ENCODE results near the gene GLYR1. TPM values are rescaled to one million over a fixed set of nuclear protein-coding genes. Genes with fewer than 3 reads are reported as not detected.

GLYR1 gene
- total and polyA plus RNA-seq, 10 of the 15 experiments (the other 5 are each of a cell fraction or from before 2014, with no cell fraction given): 7.3 to 90.2 (median 57.2) TPM

DNA sequence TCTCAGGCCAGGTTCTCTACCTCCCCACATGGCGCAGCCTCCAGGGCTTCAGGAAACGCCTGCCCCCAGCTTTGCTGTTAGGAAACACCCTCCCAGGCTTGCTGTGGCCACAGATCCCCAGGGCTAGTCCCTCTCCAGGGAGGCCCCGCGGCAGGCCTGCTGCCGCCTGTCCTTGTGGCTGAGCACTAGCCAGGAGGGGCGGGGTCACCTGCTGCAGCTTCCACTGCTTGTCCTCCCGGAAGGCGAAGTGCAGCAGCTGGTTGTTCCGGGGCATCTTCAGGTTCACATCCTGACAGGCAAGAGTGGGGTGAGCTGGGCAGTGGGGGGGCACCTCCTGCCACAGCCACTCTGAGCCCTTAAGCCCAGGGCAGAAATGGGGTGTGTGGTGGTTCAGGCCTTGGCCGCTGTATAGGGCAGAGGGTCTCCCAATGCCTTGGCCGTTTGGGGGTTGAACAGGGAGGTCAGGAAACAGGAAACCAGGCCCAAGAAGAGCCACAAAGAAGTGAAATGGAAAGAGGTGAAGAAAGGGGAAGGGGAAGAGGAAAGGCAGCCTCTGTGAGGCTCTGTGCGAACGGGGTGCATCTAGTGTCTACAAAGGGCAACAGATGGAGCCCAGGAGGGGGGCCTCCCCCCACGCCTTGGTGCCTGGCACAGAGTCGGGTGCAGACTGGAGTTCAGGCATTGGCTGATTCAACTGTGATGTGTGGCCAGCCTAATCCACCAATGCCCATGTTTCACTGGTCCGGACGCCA is 46.6 kb downstream of the GLYR1 start (continued):
- TF ChIP-seq ZNF592 (IDR thresholded peaks at IDR 0.05) (no peak), MEF2A (IDR thresholded peaks at IDR 0.05; ENCODE audit: insufficient read depth, low read depth, low read length) (no peak), SREBF1 (IDR thresholded peaks at IDR 0.05; ENCODE audit: low read length) (no peak), POLR2A (IDR thresholded peaks at IDR 0.05; ENCODE audit: low read depth, low read length) (peak; percentile 77), RCOR1 (conservative IDR thresholded peaks at IDR 0.05; ENCODE audit: low read depth, low read length) (no peak), EGR1 (IDR thresholded peaks at IDR 0.05; ENCODE audit: borderline replicate concordance in 1 of 2, low read depth in 2 of 2, low read length in 2 of 2) (no peak), SIN3A (IDR thresholded peaks at IDR 0.05; ENCODE audit: low read depth, low read length) (no peak), STAT3 (IDR thresholded peaks at IDR 0.05; ENCODE audit: low read depth, low read length) (no peak), PAX8 (IDR thresholded peaks at IDR 0.05) (no peak), MXI1 (IDR thresholded peaks at IDR 0.05; ENCODE audit: low read depth, low read length) (no peak), EP300 (IDR thresholded peaks at IDR 0.05; ENCODE audit: borderline replicate concordance in 1 of 2, control insufficient read depth in 1 of 2, low read depth in 2 of 2, low read length in 2 of 2) (no peak; a peak in 1 of 4 replicates), NR2F1 (conservative IDR thresholded peaks at IDR 0.05) (no peak), E2F8 (IDR thresholded peaks at IDR 0.05; ENCODE audit: low read depth, partially characterized antibody) (no peak), CHD2 (IDR thresholded peaks at IDR 0.05; ENCODE audit: borderline replicate concordance, low read depth, low read length) (no peak), ZNF24 (IDR thresholded peaks at IDR 0.05) (no peak), CEBPB (IDR thresholded peaks at IDR 0.05; ENCODE audit: borderline replicate concordance in 1 of 2, low read depth in 2 of 2, low read length in 2 of 2) (no peak), IKZF1 (conservative IDR thresholded peaks at IDR 0.05) (peak; percentile 52), YBX1 (IDR thresholded peaks at IDR 0.05) (no peak), E4F1 (IDR thresholded peaks at IDR 0.05; ENCODE audit: borderline replicate concordance, partially characterized antibody) (no peak), NFYA (IDR thresholded peaks at IDR 0.05; ENCODE audit: borderline replicate concordance, low read depth, low read length) (no peak)
